K562 (cell line): ENCODE data around the gene CLIC1. TPM values are rescaled to one million over a fixed set of nuclear protein-coding genes. Genes with fewer than 3 reads are reported as not detected.

ENCODE experiments used
- BHLHE40 ChIP-seq: IDR thresholded peaks from 2 replicates; pipeline ENCODE4 v1.6.1; 2011; ENCODE audit warnings: low read length, improper control_type of control experiment
- HDAC2 ChIP-seq: fragments of 450-650 bp; IDR thresholded peaks from 2 replicates; pipeline ENCODE4 v1.6.1; 2016; ENCODE audit warnings: mild to moderate bottlenecking
- HDGF ChIP-seq: fragments of 450-650 bp; IDR thresholded peaks from 2 replicates; pipeline ENCODE4 v1.6.1; 2016
- KDM5B ChIP-seq: fragments of 200-600 bp; sonication (generic); IDR thresholded peaks from 2 replicates; pipeline ENCODE4 v1.6.1; 2012; ENCODE audit warnings: low read depth, mild to moderate bottlenecking, moderate library complexity, low read length, control low read depth, inconsistent platforms; ENCODE audit not compliant: insufficient replicate concordance
- LEF1 ChIP-seq: fragments of 450-650 bp; IDR thresholded peaks from 2 replicates; pipeline ENCODE4 v1.6.1; 2016; ENCODE audit warnings: mild to moderate bottlenecking
- MCM7 ChIP-seq, 2 experiments: fragments of 450-650 bp; IDR thresholded peaks; 2 replicates each; pipeline ENCODE4 v1.6.1; 2016 to 2018
- NEUROD1 ChIP-seq: fragments of 150-350 bp; IDR thresholded peaks from 2 replicates; pipeline ENCODE4 v1.6.1; 2014; ENCODE audit warnings: borderline replicate concordance, low read length, low read depth; ENCODE audit not compliant: partially characterized antibody
- NFIX ChIP-seq: fragments of 250-450 bp; sonication (Bioruptor Pico); IDR thresholded peaks from 2 replicates; pipeline ENCODE4 v1.4.0; 2020; ENCODE audit warnings: low read depth, mild to moderate bottlenecking, moderate library complexity
- POLR2AphosphoS5 ChIP-seq: IDR thresholded peaks from 2 replicates; pipeline ENCODE4 v1.6.1; 2011; ENCODE audit warnings: mild to moderate bottlenecking, low read depth, low read length, moderate library complexity; ENCODE audit not compliant: control insufficient read depth, insufficient read depth
- PREB ChIP-seq: sonication (generic); formaldehyde crosslinking; IDR thresholded peaks from 2 replicates; pipeline ENCODE4 v1.8.1; 2023; ENCODE audit warnings: mild to moderate bottlenecking, missing genetic modification reagents
- RHOXF2B ChIP-seq: fragments of 250-450 bp; sonication (Bioruptor Pico); conservative IDR thresholded peaks from 2 replicates; pipeline ENCODE4 v1.5.1; 2021
- SMC3 ChIP-seq: conservative IDR thresholded peaks from 2 replicates; pipeline ENCODE4 v1.6.1; 2011; ENCODE audit warnings: low read depth, low read length, improper control_type of control experiment; ENCODE audit not compliant: insufficient read depth
- SREBF1 ChIP-seq: fragments of 150-350 bp; IDR thresholded peaks from 2 replicates; pipeline ENCODE4 v1.6.1; 2014; ENCODE audit warnings: antibody characterized with exemption, low read depth, low read length, borderline replicate concordance
- ZBTB26 ChIP-seq: fragments of 450-650 bp; formaldehyde crosslinking; IDR thresholded peaks from 2 replicates; pipeline ENCODE4 v1.4.0; 2022; ENCODE audit warnings: missing genetic modification characterization
- ZNF232 ChIP-seq: sonication (generic); formaldehyde crosslinking; IDR thresholded peaks from 2 replicates; pipeline ENCODE4 v1.8.0; 2022; ENCODE audit warnings: mild to moderate bottlenecking, missing genetic modification reagents
- ZNF398 ChIP-seq: fragments of 250-450 bp; sonication (Bioruptor Pico); IDR thresholded peaks from 2 replicates; pipeline ENCODE4 v1.8.0; 2021; ENCODE audit warnings: moderate library complexity, mild to moderate bottlenecking, inconsistent platforms
- polyA plus RNA-seq, 8 experiments: library from polyadenylated mRNA; depleted of rRNA in 4 of 8; stranded (reverse) in 5 of 8; unstranded in 3 of 8; fragments of >200 nt; fragmentation: Nextera tagmentation in 2 of 8; fragmentation: Illumina TruSeq in 1 of 8; extraction: Ambion mirVana in 2 of 8; extraction: Trizol in 1 of 8; gene quantifications; 2 replicates each; pipeline versions ENCODE4 v1.2.1 to v1.2.3, GENCODE V29; 2011 to 2014; ENCODE audit warnings: inconsistent platforms in 1 of 8, missing spikeins in 1 of 8
- total RNA-seq, 7 experiments: library from RNA; depleted of rRNA in 6 of 7; stranded (reverse); fragments of >200 nt in 6 of 7; fragmentation: Illumina TruSeq in 2 of 7; extraction: Trizol in 2 of 7; gene quantifications; 2 replicates each; pipeline versions ENCODE4 v1.2.1 to v1.2.3, GENCODE V29; 2011 to 2021; ENCODE audit warnings: low replicate concordance in 1 of 7
- TF ChIP-seq, protein P1 (sequence below): fragments of 250-450 bp; sonication (Bioruptor Pico); IDR thresholded peaks from 2 replicates; pipeline ENCODE4 v1.6.1; 2021; ENCODE audit warnings: mild to moderate bottlenecking
- TF ChIP-seq, protein P2 (sequence below): fragments of 200-800 bp; sonication (Bioruptor generic); IDR thresholded peaks from 2 replicates; pipeline ENCODE4 v1.6.1; 2017; ENCODE audit warnings: missing genetic modification characterization, missing compliant biosample characterization
- TF ChIP-seq, protein P3 (sequence below): fragments of 450-650 bp; IDR thresholded peaks from 2 replicates; pipeline ENCODE4 v1.6.1; 2016; ENCODE audit warnings: missing biosample characterization, missing genetic modification characterization

CLIC1 gene
- total and polyA plus RNA-seq, 9 of the 15 experiments (the other 6 are each of a cell fraction or from before 2014, with no cell fraction given): 1,267 to 2,419 (median 1,808) TPM

GRCh38 chr6:31737991-31738979 is 2.0 kb upstream of the CLIC1 start (continued):
- TF ChIP-seq HDGF (no peak), RHOXF2B (CRISPR knock-in tag) (0 out of 2 replicates have a peak, but pooled peaks have one; percentile 7), ZNF398 (no peak), NFIX (CRISPR knock-in tag) (no peak), POLR2AphosphoS5 (no peak), ZNF232 (CRISPR knock-in tag) (no peak; the same call in 1 of the 2 replicates), SMC3 (no peak; the same call in 1 of the 2 replicates), MCM7 (IDR thresholded peaks at IDR 0.05) (no peak), KDM5B (peak; percentile 69), PREB (CRISPR knock-in tag) (no peak), ZBTB26 (CRISPR knock-in tag) (peak; percentile 95), LEF1 (no peak), BHLHE40 (peak; percentile 51), NEUROD1 (peak; percentile 63), SREBF1 (peak; percentile 61; the same call in 1 of the 2 replicates), HDAC2 (peak; percentile 84)
- TF ChIP-seq, protein P1, sequence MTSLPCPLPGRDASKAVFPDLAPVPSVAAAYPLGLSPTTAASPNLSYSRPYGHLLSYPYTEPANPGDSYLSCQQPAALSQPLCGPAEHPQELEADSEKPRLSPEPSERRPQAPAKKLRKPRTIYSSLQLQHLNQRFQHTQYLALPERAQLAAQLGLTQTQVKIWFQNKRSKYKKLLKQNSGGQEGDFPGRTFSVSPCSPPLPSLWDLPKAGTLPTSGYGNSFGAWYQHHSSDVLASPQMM: no peak
- TF ChIP-seq, protein P2, sequence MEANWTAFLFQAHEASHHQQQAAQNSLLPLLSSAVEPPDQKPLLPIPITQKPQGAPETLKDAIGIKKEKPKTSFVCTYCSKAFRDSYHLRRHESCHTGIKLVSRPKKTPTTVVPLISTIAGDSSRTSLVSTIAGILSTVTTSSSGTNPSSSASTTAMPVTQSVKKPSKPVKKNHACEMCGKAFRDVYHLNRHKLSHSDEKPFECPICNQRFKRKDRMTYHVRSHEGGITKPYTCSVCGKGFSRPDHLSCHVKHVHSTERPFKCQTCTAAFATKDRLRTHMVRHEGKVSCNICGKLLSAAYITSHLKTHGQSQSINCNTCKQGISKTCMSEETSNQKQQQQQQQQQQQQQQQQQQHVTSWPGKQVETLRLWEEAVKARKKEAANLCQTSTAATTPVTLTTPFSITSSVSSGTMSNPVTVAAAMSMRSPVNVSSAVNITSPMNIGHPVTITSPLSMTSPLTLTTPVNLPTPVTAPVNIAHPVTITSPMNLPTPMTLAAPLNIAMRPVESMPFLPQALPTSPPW: no peak
- TF ChIP-seq, protein P3, sequence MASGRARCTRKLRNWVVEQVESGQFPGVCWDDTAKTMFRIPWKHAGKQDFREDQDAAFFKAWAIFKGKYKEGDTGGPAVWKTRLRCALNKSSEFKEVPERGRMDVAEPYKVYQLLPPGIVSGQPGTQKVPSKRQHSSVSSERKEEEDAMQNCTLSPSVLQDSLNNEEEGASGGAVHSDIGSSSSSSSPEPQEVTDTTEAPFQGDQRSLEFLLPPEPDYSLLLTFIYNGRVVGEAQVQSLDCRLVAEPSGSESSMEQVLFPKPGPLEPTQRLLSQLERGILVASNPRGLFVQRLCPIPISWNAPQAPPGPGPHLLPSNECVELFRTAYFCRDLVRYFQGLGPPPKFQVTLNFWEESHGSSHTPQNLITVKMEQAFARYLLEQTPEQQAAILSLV: no peak
